ENCODE data around the gene HYOU1.

HYOU1 gene

GRCh38 chr11:119006656-119007055, 50.3 kb downstream of the HYOU1 start:
- no peak overlapping the region for H3K27ac Mint-ChIP-seq
- H3K27me3 Mint-ChIP-seq (ENCODE audit: low read depth), result no peaks in the 10 kb centered on the region
- peaks cover 40% of the 10 kb centered on the region for H3K36me3 Mint-ChIP-seq (ENCODE audit: low read depth)
- no peaks in the 10 kb centered on the region for H3K9me3 Mint-ChIP-seq
- no peak overlapping the region for H3K4me3 Mint-ChIP-seq
- no peak for TF ChIP-seq CTCF (IDR thresholded peaks at IDR 0.05; ENCODE audit: unreplicated experiment in 3 of 3)
- H3K4me1 Mint-ChIP-seq, result no peaks in the 10 kb centered on the region

GRCh38 chr11:119000906-119001305, 56.1 kb downstream of the HYOU1 start:
- H3K36me3 Mint-ChIP-seq (ENCODE audit: low read depth), result peaks cover 30% of the 10 kb centered on the region
- peaks cover 23% of the 10 kb centered on the region for H3K4me1 Mint-ChIP-seq
- no peaks in the 10 kb centered on the region for H3K27me3 Mint-ChIP-seq (ENCODE audit: low read depth)
- no peak overlapping the region for H3K27ac Mint-ChIP-seq
- H3K4me3 Mint-ChIP-seq, result peak overlapping the region; percentile 52 to 64 (median 64)
- no peaks in the 10 kb centered on the region for H3K9me3 Mint-ChIP-seq
- TF ChIP-seq CTCF (IDR thresholded peaks at IDR 0.05; ENCODE audit: unreplicated experiment in 3 of 3), result no peak

DNA sequence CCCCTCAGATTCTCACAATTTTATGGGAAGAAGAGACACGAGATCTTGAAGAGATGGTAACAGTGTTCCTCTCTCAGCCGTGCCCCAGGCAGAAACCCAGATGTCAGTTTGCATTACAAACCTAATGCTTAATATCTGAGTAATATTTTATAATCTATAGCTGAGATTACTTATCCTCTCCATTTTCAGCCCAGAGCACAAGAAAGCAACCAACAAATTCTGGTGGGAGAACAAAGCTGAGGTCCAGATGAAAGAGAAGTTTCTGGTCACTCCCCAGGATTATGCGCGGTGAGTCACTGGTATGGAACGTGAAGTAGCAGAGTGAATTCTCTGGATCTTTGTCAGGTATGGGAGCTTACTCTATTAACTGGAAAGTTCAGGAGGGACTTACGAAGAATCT, 58.2 kb downstream of the HYOU1 start:
- Mint-ChIP-seq H3K4me3 (peak overlapping the region; percentile 89 to 99 (median 94)), H3K9me3 (no peaks in the 10 kb centered on the region), H3K36me3 (ENCODE audit: low read depth) (peaks cover 26% of the 10 kb centered on the region), H3K4me1 (peaks cover 23% of the 10 kb centered on the region), H3K27ac (peak overlapping the region; percentile 10 to 79 (median 73)), H3K27me3 (ENCODE audit: low read depth) (no peaks in the 10 kb centered on the region)
- no peak for TF ChIP-seq CTCF (IDR thresholded peaks at IDR 0.05; ENCODE audit: unreplicated experiment in 3 of 3)

DNA sequence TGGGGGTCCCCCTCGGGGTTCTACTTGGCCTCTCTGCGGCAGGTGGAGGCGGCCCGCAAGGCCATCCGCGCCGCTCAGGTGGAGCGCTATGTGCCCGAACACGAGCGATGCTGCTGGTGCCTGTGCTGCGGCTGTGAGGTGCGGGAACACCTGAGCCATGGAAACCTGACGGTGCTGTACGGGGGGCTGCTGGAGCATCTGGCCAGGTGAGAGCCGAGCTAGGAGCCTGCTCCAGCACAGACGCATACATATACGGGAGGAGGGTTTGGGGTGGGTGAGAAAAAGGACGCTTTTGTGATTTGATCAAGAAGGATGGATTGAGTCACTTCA, 58.7 kb downstream of the HYOU1 start:
- TF ChIP-seq CTCF (IDR thresholded peaks at IDR 0.05; ENCODE audit: unreplicated experiment in 3 of 3), result no peak
- peak overlapping the region; percentile 89 to 99 (median 94) for H3K4me3 Mint-ChIP-seq
- peaks cover 25% of the 10 kb centered on the region for H3K36me3 Mint-ChIP-seq (ENCODE audit: low read depth)
- H3K4me1 Mint-ChIP-seq, result peaks cover 23% of the 10 kb centered on the region
- H3K27ac Mint-ChIP-seq, result peak overlapping the region in 2 of 3 experiments; percentile 73 to 79
- H3K27me3 Mint-ChIP-seq (ENCODE audit: low read depth), result no peaks in the 10 kb centered on the region
- no peaks in the 10 kb centered on the region for H3K9me3 Mint-ChIP-seq

- peak in 1 of 3 experiments; percentile 13 for TF ChIP-seq CTCF (IDR thresholded peaks at IDR 0.05; ENCODE audit: unreplicated experiment in 3 of 3)
- H3K36me3 Mint-ChIP-seq (ENCODE audit: low read depth), result peaks cover 23% of the 10 kb centered on the region
- no peaks in the 10 kb centered on the region for H3K27me3 Mint-ChIP-seq (ENCODE audit: low read depth)
- H3K27ac Mint-ChIP-seq, result peak within 1 kb of the TSS; percentile 73 to 79 (median 78)
- H3K9me3 Mint-ChIP-seq, result no peaks in the 10 kb centered on the region
- H3K4me3 Mint-ChIP-seq, result peak within 1 kb of the TSS; percentile 89 to 99 (median 94)
- peaks cover 23% of the 10 kb centered on the region for H3K4me1 Mint-ChIP-seq
Observed at GRCh38 chr11:118997627-118998387, 59.2 kb downstream of the HYOU1 start, which contains the start of gene CENATAC. Gene CENATAC, plus strand, starts transcription at chr11:118998138. Its CDS starts 60 bp downstream, at chr11:118998198.

Data from nephron (organoid).